A673 (cell line): ENCODE data around the gene NCAPG2.

ENCODE experiments used
- EZH2 ChIP-seq: fragments of 200-600 bp; sonication (generic); IDR thresholded peaks from 2 replicates; pipeline ENCODE4 v1.6.1; 2017; ENCODE audit warnings: borderline replicate concordance, low read depth, mild to moderate bottlenecking, mixed read lengths, antibody characterized with exemption, low read length; ENCODE audit not compliant: poor library complexity, severe bottlenecking
- TF ChIP-seq, protein P1 (sequence below): fragments of 300-800, 200-600 bp; sonication (generic); conservative IDR thresholded peaks from 2 replicates; pipeline ENCODE4 v1.5.1; 2017; ENCODE audit warnings: low read depth, mild to moderate bottlenecking, antibody characterized with exemption, low read length, moderate library complexity, mixed read lengths

DNA sequence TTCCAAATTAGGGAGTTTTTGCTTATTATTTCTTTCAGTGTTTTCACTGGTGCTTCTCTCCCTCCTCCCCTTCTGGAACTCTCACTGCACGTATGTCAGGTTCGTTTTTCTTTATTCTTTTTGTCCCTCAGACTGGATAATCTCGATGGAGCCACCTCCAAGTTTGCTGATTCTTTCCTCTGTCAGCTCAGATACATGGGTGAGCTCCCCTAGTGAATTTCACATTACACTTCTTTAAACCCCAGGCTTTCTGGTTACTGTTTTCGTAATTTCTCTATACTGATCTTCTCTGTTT is 20.8 kb upstream of the NCAPG2 start:
- no peak for TF ChIP-seq EZH2
- TF ChIP-seq, protein P1, sequence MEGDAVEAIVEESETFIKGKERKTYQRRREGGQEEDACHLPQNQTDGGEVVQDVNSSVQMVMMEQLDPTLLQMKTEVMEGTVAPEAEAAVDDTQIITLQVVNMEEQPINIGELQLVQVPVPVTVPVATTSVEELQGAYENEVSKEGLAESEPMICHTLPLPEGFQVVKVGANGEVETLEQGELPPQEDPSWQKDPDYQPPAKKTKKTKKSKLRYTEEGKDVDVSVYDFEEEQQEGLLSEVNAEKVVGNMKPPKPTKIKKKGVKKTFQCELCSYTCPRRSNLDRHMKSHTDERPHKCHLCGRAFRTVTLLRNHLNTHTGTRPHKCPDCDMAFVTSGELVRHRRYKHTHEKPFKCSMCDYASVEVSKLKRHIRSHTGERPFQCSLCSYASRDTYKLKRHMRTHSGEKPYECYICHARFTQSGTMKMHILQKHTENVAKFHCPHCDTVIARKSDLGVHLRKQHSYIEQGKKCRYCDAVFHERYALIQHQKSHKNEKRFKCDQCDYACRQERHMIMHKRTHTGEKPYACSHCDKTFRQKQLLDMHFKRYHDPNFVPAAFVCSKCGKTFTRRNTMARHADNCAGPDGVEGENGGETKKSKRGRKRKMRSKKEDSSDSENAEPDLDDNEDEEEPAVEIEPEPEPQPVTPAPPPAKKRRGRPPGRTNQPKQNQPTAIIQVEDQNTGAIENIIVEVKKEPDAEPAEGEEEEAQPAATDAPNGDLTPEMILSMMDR: no peak
